ENCODE measurements around the gene CAMKK2.

DNA sequence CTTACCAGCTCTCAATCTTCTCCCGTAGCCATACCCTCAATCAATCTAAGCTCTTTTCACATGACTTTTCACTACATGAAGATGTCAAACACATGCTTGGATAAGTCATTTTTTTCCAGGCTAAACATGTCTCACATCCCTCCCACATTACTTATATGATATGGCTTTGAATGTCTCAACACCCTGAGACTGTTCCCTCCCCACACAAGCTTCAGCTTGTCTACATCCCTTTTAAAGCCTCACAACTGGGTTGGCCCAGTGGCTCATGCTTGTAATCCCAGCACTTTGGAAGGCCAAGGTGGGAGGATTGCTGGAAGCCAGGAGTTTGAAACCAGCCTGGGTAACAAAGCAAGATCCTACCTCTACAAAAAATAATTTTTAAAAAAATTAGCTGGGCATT is 37.2 kb upstream of the CAMKK2 start:
- no peak for TF ChIP-seq CTCF (IDR thresholded peaks at IDR 0.05)
- TF ChIP-seq EP300 (IDR thresholded peaks at IDR 0.05): no peak
